ENCODE measurements around the gene B4GALT1.

DNA sequence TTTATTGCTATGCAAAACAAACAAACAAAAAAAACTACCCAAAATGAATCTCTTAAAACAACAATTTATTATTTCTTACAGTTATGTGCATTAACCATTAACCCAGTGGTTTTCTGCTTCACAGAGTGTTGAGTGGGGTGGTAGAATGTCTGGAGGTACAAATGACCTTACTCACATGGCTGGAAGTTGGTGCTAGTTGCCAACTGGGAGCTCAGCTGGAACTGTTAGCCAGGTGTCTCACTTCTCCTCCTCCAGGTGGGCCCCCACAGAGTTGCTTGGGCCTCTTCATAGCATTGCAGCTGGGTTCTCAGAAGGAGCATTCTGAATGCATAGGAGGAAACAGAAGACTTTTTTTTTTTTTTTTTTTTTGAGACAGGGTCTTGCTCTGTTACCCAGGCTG is 10.5 kb upstream of the B4GALT1 start:
- TF ChIP-seq, protein P1, sequence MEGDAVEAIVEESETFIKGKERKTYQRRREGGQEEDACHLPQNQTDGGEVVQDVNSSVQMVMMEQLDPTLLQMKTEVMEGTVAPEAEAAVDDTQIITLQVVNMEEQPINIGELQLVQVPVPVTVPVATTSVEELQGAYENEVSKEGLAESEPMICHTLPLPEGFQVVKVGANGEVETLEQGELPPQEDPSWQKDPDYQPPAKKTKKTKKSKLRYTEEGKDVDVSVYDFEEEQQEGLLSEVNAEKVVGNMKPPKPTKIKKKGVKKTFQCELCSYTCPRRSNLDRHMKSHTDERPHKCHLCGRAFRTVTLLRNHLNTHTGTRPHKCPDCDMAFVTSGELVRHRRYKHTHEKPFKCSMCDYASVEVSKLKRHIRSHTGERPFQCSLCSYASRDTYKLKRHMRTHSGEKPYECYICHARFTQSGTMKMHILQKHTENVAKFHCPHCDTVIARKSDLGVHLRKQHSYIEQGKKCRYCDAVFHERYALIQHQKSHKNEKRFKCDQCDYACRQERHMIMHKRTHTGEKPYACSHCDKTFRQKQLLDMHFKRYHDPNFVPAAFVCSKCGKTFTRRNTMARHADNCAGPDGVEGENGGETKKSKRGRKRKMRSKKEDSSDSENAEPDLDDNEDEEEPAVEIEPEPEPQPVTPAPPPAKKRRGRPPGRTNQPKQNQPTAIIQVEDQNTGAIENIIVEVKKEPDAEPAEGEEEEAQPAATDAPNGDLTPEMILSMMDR (IDR thresholded peaks at IDR 0.05 in 2 of 3, conservative IDR thresholded peaks at IDR 0.05 in 1 of 3; ENCODE audit: borderline replicate concordance in 1 of 3, insufficient read depth in 1 of 3, low read depth in 2 of 3, low read length in 2 of 3): no peak
- TF ChIP-seq POLR2A (IDR thresholded peaks at IDR 0.05; ENCODE audit: borderline replicate concordance, extremely low read depth, insufficient read depth, insufficient read length): no peak
- TF ChIP-seq ZFX (IDR thresholded peaks at IDR 0.05): no peak
- TF ChIP-seq EZH2phosphoT487 (IDR thresholded peaks at IDR 0.05; ENCODE audit: borderline replicate concordance): no peak
- TF ChIP-seq SIN3A (IDR thresholded peaks at IDR 0.05; ENCODE audit: low read depth): no peak
- TF ChIP-seq YY1 (IDR thresholded peaks at IDR 0.05; ENCODE audit: extremely low read depth, insufficient replicate concordance, low read depth, low read length): no peak
- no peak for TF ChIP-seq FOSL1 (IDR thresholded peaks at IDR 0.05; ENCODE audit: low read depth)

Measured in HCT116 (cell line).